ENCODE measurements around the gene PDE10A.

PDE10A gene

GRCh38 chr6:165458134-165458533 is 204.9 kb downstream of the PDE10A start:
- DNase-seq, result no peak

DNA sequence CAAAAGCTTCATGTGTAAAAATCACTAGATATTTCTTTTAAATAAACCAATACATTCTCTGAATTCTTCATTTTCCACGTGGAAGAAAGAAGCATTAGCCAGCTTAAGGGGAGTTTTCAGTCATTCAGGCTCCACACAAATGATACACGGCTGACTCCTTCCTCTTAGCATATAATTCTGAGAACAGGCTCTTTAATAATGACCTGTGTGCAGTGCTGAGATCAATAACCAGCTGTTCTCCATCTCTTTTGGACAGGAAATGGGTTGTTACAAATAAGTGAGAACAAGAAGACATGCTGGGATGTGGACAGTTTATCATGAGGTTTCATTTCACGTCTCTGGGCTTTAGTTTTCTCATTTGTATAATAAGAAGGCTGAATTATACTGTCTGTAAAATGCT is 206.8 kb downstream of the PDE10A start:
- no peak for DNase-seq

- DNase-seq, result no peak
Measured at GRCh38 chr6:165455488-165455887, 207.6 kb downstream of the PDE10A start.

DNA sequence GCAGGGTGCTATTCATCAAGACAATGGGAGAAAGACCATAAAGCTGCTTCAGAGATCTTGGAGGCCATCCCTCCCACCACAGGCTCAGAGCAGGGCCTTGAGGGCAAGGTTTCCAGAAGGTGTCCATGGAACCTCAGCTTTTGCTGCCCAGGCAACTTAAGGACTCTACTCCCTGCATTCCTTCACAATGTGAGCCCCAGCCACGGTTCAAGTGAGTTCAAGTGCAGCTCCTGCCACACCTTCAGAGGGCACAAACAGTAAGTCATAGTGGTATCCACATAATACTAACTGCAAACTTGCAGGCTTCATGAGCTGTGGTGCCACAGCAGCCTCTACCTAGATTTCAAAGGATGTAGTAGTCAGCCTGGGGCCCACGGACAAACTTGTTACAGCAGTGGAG is 209.6 kb downstream of the PDE10A start:
- no peak for DNase-seq

GRCh38 chr6:165451838-165452237 is 211.2 kb downstream of the PDE10A start:
- no peak for DNase-seq

DNA sequence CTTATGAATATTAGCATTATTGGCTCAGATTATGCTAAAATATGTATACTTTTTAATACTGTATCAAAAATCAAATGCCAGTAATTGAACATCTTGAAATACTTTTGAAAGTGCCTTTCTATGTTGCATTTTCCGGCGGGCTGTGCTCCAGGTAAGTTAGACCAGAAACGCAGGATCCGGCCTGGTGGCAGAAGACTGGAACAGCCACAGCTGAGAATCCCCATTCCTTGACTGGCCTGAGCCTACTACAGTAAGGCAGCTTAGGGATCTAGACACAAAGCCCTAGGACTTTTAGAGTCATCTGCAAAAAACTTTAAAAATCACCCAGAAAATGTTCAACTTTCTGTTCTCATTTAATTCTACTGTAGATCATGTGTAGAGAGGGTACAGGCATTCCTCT is 214.8 kb downstream of the PDE10A start:
- DNase-seq, result no peak

- no peak for DNase-seq
Measured at GRCh38 chr6:165447141-165447540, 215.9 kb downstream of the PDE10A start.

DNA sequence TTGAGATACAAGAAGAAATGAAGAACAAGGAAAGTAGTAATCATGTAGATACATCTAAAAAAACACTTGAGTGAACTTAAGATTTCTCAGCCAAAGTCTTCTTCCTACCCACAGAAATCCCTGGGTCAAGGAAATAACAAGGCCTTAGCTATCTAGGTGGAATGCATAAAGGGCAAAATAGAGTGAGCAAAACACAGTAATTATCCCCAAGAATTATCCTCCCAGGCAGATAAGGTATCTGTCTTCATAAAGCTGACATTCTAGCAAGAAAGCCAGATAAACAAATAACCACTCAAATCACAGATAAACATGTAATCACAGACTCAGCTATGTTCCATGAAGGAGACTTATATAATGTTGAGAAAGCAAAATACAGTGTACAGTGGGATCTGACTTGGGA is 216.7 kb downstream of the PDE10A start:
- no peak for DNase-seq

DNA sequence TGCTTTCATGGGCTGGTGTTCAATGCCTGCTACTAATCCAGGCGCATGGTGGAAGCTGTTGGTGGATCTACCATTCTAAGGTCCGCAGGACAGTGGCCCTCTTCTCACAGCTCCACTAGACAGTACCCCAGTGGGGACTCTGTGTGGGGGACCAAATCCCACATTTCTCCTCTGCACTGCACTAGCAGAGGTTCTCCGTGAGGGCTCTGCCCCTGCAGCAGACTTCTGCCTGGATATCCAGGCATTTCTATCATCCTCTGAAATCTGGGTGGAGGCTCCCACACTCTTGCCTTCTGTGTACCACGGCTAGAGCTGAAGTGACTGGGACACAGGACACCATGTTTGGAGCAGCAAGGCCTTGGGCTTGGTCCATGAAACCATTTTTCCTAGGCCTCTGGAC is 219.6 kb downstream of the PDE10A start:
- no peak for DNase-seq

DNA sequence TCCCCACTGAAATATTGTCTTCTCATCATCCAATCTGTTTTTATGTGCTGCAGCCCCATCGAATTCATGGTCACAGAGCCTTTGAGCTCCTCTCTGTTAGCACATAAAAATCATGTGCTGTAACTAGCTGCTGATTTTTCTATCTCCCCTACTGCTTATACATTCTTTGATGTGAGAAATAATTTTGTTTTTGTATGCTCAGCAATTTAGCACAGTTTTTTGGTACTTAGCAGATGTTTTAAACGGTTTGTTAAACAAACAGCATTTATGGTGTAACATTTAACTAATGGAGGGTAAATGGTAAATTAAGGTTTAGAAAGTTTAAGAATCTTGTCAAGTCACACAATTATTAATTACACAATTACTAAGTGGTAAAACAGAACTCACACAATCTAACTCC is 221.9 kb downstream of the PDE10A start:
- DNase-seq, result no peak

- no peak for DNase-seq
Measured at GRCh38 chr6:165439928-165440554, 223.0 kb downstream of the PDE10A start.

DNA sequence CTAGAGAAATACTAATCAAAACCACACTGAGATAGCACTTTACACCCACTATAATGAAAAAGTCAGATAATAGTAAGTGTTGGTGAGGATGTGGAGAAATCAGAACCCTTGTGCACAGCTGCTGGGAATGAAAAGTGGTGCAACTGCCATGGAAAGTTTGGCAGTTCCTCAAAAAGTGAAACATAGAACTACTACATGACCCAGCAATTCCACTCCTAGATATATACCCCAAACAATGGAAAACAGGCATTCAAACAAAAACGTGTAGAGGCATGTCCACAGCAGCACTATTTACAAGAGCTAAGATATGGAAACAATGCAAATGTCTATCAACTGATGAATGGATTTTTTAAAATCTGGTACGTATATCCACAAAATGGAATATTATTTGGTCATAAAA is 236.1 kb downstream of the PDE10A start:
- DNase-seq, result no peak

GRCh38 chr6:165422192-165422591 is 240.8 kb downstream of the PDE10A start:
- no peak for DNase-seq

- DNase-seq, result no peak
Measured at GRCh38 chr6:165417278-165417865, 245.7 kb downstream of the PDE10A start.

DNA sequence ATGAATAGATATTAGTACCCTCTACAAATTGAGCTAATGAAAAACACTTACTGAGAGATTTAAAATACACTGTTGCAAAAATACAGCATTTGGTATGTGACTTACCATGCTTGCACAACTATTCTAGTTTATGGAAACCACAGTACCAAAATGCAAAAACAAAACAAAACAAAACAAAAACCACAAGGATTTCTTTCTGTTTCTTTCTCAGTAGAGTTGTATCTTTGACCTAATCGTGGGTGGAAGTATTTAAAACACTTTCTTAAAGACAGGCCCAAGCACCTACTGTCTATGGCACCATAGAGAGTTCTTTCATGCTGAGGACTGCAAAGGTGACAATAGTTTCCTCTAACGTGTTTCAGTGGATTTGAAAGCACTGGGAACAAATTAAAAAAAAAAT is 258.3 kb downstream of the PDE10A start:
- no peak for DNase-seq

- no peak for DNase-seq
Measured at GRCh38 chr6:165404296-165404695, 258.7 kb downstream of the PDE10A start.

DNA sequence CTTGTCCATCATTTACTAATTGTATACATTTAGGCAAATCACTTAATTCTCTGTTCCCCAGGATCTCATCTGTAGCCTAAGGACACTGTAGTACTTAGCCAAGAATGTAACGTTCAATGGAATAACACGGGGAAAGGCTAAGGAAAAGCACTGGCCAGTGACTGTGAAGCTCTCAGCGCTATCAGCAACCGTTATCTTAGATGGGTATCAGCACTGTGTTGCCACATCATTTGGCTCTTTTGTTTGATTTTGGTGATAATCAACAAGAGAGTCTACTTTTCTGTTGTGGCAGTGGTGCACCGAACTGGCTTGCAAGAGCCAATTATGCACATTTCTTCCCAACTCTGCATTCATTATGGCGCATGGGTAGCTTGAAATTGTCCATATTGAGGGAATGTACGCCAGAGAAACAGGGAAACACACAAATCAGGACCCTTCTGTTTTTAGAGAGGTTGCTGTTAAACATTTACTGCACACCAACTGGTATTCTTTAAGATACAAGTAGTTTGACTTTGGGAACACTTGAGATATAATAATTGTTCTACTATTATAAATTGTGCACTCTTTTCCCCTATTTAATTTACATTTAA is 259.9 kb downstream of the PDE10A start:
- DNase-seq, result no peak

DNA sequence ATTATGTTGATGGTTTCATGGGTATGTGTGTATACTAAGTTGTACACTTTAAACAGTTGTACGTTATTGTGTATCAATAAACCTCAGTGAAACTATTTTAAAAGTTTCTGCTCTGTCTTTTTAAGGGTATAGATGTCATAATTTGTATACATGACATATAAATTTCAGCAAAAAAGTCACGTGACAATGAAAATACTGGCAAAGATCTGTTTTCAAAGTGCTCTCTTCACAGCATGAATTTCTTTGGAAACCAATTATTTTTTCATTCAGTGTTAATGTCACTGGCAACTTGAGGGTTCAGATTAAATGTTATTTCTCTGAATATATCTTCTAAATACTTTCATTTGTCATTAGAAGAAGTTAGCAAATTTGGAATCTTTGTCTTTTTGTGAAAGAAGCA is 261.9 kb downstream of the PDE10A start:
- DNase-seq, result no peak

DNA sequence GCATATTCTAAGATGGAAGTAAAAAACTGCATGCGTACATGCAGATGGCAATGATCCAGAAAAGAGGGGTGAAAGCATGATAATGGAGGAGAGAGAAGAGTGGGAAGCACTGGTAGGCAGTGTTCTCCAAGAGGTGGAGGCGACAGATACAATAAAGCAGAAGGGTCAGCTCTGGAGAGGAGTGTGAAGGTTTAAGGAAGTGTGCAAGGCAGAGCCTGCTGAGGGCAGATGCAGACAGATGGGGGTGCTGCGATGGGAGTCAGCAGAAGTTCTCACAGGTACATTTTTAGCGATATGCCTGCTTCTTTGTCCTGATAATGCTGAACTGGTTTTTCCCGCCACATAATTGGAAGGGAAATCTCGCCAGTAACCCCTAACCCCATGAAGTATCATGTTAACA is 272.6 kb downstream of the PDE10A start:
- DNase-seq, result no peak

- no peak for DNase-seq
Measured at GRCh38 chr6:165389534-165389933, 273.5 kb downstream of the PDE10A start.

- DNase-seq, result no peak
Measured at GRCh38 chr6:165383323-165383722, 279.7 kb downstream of the PDE10A start.

DNA sequence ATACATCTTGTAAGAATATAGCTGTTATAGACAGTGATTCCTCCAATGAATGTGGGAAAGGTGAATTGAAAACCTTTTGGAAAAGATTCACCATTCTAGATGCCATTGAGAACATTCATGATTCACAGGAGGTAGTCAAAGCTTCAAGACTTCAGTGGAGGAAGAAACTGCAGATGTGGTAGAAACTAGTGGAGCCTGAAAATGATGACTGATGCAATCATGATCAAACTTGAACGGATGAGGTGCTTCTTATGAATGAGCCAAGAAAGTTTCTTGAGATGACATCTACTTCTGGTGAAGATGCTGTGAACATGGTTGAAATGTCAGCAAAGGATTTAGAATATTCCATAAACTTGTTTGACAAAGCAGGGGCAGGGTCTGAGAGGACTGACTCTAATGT is 286.9 kb downstream of the PDE10A start:
- no peak for DNase-seq

DNA sequence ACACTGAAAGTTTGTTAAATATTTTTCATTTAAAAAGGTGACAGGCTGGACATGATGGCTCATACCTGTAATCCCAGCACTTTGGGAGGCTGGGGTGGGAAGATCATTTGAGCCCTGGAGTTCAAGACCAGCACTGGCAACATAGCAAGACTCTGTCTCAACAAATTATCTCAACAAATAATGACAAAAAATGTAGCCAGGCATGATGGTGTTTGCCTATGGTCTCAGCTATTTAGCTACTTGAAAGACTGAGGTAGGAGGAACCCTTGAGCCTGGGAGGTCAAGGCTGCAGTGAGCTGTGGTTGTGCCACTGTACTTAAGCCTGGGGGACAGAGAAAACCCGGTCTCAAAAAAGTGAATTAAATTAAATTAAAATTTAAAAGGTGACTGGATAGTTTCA is 297.7 kb downstream of the PDE10A start:
- no peak for DNase-seq

DNA sequence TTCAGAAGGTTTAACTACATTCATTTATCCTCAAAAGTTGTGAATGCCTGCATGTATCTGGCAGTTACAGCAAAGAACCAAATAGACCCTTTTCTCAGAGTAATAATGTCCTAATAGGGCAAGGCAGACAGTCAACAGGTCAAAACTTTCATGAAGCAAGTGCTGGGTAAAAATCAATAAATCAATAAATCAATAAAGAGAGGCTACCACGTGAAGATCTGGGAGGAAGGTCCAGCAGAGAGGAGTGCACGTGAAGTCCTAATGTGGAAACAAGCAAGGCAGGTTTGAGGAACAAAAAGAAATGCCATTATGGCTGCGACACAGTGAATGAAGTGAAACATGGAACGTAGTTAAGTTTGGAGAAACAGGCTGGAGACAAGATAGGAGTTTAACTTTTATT is 317.3 kb downstream of the PDE10A start:
- no peak for DNase-seq

GRCh38 chr6:165340532-165340931 is 322.5 kb downstream of the PDE10A start:
- DNase-seq, result no peak
